DMS53 treated with DMSO at 0.1 percent for 48 hours (cell line): ENCODE data around the gene RNF8.
A peak's percentile ranks its signal among the peaks of the same experiment; 100 is the strongest.
"Not testable (repeated sequence)": the region's sequence is repeated elsewhere in the genome, so short reads cannot be mapped to it uniquely, and the experiment has no call there.

ENCODE experiments used
- DNase-seq: peaks from one replicate; lab custom pipeline; 2025; ENCODE audit not compliant: unreplicated experiment; lab: John Stamatoyannopoulos, UW

The RNF8 gene

GRCh38 chr6:37393381-37393929 lies 39.7 kb downstream of the RNF8 start:
- DNase-seq: no peak

- no peak for DNase-seq
Measured at GRCh38 chr6:37396571-37397180, 42.9 kb downstream of the RNF8 start.

GRCh38 chr6:37399131-37399530 lies 45.3 kb downstream of the RNF8 start:
- no peak for DNase-seq

DNA sequence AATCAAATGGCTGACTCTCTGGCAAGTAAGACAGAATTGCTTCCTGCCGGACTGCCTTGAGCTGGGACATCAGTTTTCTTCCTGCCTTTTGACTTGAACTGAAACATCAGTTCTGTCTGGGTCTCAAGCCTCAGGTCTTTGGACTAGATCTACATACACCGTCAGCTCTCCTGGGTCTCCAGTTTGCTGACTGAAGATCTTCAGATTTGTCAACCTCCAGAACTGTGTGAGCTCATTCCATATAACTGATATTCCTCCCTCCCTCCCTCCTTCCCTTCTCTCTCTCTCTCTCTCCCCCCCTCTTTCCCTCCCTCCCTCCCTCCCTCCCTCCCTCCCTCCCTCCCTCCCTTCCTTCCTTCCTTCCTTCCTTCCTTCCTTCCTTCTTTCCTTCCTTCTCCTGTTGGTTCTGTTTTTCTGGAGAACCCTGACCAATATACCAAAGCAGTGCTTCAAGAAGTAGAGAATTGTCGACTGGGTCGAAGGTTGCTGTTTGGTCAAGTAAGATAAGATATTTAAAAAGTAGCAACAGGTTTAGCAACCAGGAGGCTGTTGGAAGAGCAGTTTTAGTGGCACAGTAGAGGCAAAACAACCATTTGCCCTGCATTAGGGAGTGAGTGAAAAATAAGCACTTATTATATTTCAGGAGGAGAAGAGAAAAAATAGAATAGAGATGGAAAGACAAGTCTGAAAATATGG lies 46.2 kb downstream of the RNF8 start:
- DNase-seq: no peak

- DNase-seq: not testable (repeated sequence)
Measured at GRCh38 chr6:37401658-37402057, 47.9 kb downstream of the RNF8 start.

- no peak for DNase-seq
Measured at GRCh38 chr6:37406726-37407341, 53.1 kb downstream of the RNF8 start.

DNA sequence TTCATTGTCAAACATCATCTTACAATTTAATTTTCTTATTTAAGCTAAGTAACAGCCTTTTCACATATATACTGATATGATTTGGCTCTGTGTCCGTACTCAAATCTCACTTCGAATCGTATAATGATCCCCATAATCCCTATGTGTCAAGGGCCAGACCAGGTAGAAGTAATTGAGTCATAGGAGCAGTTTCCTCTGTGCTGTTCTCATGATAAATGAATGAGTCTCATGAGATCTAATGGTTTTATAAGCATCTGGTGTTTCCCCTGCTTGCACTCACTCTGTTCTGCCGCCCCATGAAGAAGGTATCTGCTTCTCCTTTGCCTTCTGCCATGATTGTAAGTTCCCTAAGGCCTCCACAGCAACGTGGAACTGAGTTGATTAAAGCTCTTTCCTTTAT lies 54.2 kb downstream of the RNF8 start:
- no peak for DNase-seq

DNA sequence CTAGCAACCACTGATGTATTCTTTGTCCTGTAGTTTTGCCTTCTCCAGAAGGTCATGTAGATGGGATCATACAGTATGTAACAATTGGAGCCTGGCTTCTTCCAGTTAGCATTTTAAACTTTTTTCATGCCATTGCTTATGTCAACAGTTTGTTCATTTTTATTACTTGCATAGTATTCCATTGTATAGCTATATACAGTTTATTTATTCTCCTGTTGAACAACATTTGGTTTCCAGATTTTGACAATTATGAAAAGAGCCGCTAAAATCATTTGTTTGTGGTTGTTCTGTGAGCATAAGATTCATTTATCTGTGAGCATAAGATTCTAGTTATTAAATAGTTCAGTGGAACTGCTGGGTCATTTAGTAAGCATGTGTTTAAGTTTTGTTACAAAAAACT lies 55.7 kb downstream of the RNF8 start:
- no peak for DNase-seq

DNA sequence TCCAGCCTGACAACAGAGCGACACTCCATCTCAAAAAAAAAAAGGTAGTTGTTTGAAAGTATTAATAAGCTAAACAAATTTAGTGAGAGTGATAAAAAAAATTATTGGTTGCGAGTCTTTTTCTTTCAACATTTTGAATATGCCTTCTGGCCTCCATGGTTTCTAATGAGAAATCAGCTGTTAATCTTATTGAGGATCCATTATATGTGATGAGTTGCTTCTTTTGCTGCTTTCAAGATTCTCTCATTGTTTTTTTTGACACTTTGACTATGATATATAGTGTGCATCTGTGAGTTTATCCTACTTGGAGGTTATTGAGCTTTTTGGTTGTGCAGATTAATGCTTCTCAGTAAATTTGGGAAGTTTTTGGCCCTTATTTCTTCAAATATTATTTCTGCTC lies 63.6 kb downstream of the RNF8 start:
- no peak for DNase-seq

- no peak for DNase-seq
Measured at GRCh38 chr6:37418722-37419121, 64.9 kb downstream of the RNF8 start.

DNA sequence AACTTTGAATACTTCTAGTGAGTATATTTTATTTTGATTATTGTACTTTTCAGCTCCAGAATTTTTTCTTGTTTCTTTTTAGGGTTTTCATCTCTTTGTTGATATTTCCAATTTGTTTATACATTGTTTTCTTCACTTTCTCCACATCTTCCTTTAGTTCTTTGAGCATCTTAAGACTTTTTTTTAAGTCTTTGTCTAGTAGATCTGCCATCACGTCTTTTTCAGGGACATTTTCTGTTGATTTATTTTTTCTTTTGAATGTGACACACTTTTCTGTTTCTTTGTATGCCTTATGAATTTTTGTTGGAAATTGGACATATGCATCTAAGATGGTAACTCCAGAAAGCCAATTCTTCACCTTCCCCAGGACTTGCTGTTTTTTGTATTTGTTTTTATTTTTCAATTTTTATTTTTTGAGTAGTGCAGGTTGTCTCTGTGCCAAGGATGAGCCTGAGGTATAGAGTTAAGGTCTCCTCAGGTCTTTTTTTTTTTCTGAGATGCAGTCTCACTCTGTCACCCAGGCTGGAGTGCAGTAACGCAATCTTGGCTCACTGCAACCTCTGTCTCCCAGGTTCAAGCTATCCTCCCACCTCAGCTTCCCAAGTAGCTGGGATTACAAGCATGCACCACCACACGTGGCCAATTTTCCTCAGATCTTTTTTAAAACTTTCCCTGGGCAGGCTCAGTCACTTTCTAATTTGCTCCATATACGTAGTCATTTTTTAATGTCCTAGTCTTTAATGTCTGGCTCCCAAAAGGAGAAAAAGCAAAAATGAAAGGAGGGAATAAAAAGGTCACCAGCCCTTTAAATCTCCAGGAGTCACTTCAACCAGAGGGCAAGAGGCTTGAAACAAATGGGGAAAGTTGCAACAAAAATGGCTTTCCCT lies 72.5 kb downstream of the RNF8 start:
- DNase-seq: no peak

DNA sequence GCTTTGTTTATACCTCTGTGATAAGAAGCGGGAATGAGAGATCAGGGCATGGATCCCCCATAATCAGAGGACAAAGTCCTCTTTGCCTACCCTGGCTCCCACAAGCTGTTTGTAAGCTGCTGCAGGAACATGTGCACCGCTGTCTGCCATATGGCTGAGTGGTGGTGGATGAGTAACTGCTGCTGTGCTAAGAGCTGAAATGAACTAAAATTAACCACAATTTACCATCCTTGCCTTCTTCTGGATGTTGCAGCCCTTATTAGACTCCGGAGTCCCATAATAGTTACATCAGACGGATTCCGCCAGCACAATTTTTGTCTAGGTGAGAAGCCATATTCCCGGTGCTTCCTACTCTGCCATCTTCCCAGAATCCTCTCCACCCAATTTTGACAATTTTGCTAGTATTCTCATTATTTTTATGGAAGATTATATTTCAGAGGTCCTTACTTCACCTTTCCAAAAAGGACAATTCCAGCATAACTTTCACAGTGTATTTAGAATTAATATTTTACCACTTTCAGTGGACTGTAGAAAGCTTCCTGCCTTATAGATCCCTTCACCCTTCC lies 73.2 kb downstream of the RNF8 start:
- DNase-seq: no peak

- DNase-seq: no peak
Measured at GRCh38 chr6:37429352-37429750, 75.6 kb downstream of the RNF8 start.

- DNase-seq: no peak
Measured at GRCh38 chr6:37432590-37432915, 78.8 kb downstream of the RNF8 start.

DNA sequence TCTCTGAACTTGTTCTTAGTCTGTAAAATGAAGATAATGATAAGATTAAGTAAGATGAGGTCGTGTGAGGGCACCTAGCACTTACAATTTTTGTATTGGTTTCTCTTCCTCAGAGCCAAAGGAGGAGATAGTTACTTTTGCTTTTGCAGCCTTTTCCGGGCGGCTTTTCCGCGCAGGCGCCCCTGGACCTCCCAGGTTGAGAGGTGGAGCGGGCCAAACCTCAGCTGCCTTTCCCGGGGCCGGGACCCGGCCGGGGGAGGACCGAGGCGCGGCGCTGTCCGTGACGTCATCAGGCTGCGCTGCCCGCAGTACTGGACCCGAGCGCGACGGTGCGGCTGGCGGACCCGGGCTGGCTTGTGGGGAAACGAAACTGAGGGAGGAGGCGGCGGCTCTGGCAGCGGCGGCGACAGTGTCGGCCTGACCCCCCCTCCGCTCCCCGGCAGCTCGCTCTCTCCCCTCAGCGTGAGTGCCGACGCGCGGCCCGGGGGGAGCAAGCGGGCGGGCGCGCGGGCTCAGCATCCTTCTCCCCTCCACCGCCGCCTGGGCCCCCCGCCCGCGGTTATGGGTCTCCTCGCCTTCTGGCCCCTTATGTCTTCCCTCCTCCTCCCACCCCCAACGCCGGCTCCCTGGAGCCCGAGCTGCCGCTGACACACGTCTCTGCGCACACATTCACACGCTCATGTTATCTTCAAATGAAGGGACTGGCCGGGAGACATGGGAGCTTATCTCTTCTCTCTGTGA lies 79.3 kb downstream of the RNF8 start, which contains the start of gene CMTR1:
Gene CMTR1 (plus strand): TSS at position 306 of the 741 bp plus-strand sequence. CDS start 2,409 bp downstream, outside the sequence.
- peak; percentile 74 for DNase-seq

DNA sequence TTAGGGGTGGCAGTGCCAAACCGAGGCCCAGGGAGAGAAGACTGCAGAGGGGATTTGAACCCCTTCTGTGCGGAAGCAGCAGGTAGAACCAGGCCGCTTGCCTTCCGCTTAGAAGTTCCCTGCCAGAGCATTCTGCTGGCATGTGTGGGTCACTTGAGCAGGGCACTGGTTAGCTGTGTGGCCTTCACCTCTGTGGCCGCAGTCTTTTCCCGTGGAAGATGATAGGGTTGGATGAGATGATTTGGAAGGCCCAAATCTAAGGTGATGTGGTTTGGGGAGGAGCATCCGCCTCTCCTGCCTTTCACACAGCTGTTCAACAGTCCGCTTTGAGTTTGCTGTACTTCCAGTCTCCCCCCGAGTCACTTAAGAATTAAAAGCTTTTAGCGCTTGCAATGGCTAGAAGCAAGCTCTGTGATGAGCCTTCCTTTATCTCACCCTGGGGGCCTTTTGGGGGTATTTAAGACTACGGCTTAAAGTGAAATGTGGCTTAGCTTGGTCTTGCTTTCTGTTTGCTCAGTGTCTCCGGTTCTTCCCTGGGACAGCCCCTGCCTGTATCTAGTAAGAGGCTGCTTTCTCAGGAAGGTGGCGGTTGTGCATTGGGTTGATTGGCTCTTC lies 80.0 kb downstream of the RNF8 start:
- DNase-seq: no peak

- no peak for DNase-seq
Measured at GRCh38 chr6:37435373-37435772, 81.6 kb downstream of the RNF8 start.

GRCh38 chr6:37435816-37436215 lies 82.0 kb downstream of the RNF8 start:
- DNase-seq: no peak

DNA sequence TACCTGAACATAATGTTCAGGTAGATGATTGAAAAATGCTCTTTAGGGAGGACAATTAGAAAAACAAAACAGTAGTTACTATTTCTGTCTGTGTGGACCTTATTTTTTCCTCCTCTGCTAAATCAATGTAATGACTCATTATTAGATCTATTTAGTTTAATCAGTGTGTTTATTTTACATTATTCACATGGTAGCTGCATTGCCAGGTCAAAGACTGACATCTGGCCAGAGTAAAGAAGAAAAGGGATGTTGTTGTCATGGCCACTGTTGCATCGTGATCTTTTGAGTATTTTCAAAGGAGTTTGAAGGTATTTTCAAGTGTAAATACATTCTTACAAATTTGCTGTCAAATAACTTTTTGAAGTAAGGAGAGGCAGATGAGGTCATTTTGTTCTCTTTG lies 85.1 kb downstream of the RNF8 start:
- no peak for DNase-seq

DNA sequence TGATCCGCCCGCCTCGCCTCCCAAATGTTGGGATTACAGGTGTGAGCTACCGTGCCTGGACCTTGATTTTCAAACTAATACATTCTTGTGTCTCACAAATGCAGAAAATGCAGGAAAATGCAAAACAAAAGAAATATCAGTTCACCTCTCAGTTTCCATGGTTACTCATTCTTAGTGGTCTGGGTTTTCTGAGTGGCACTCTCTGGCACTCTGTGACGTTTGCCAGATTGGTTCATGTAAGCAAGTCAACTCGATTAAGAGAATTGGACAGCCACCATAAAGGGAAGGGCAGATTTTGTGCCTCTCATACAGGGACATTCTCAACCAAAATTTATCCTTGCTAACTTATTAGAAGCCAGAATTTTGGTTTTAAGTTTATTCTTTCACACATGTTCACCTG lies 87.9 kb downstream of the RNF8 start:
- no peak for DNase-seq
